H1 (cell line): ENCODE measurements around the gene SPATA13. TPM values are rescaled to one million over a fixed set of nuclear protein-coding genes. Genes with fewer than 3 reads are reported as not detected.

ENCODE experiments used
- CTCF ChIA-PET: fragments of 300-600 bp; sonication (Branson Sonifier 250); formaldehyde crosslinking; loops from one replicate; lab custom pipeline; 2021; ENCODE audit not compliant: partially characterized antibody; lab: Charles Lee
- POLR2A ChIA-PET: fragments of 300-600 bp; sonication (Branson Sonifier 250); formaldehyde crosslinking; loops from one replicate; lab custom pipeline; 2021; ENCODE audit warnings: inconsistent platforms; ENCODE audit not compliant: partially characterized antibody; lab: Charles Lee
- DNase-seq, 2 experiments: peaks; one replicate each; pipeline versions ENCODE4 v3.0.0 to v3.0.0-alpha.2; 2010 to 2022; ENCODE audit warnings: low spot score in 2 of 2, low read depth in 1 of 2, mixed read lengths in 1 of 2
- FAIRE-seq: peaks from 2 replicates; lab custom pipeline; 2011; peaks lifted over from hg19 to GRCh38; lab: Jason Lieb, UNC
- H2AFZ ChIP-seq: 2 replicates; pipeline ENCODE4 v1.8.1; 2012; ENCODE audit warnings: low read length, inconsistent platforms
- H2AK5ac ChIP-seq: 2 replicates; pipeline ENCODE4 v1.6.1; 2013; ENCODE audit warnings: low read depth, low read length
- H2BK120ac ChIP-seq: replicated peaks from 2 replicates; pipeline ENCODE3; 2013; ENCODE audit warnings: low read depth, low read length, inconsistent platforms
- H2BK12ac ChIP-seq: 2 replicates; pipeline ENCODE4 v1.6.1; 2013; ENCODE audit warnings: low read depth, low read length
- H2BK15ac ChIP-seq: 2 replicates; pipeline ENCODE4 v1.6.1; 2013; ENCODE audit warnings: low read length
- H2BK20ac ChIP-seq: 2 replicates; pipeline ENCODE4 v1.6.1; 2013; ENCODE audit warnings: low read length
- H2BK5ac ChIP-seq: 2 replicates; pipeline ENCODE4 v1.6.1; 2013; ENCODE audit warnings: low read depth, low read length
- H3K14ac ChIP-seq: 2 replicates; pipeline ENCODE4 v1.6.1; 2013; ENCODE audit warnings: inconsistent platforms; ENCODE audit not compliant: insufficient read length
- H3K18ac ChIP-seq: 2 replicates; pipeline ENCODE4 v1.6.1; 2013; ENCODE audit warnings: low read length; ENCODE audit errors: extremely low read depth
- H3K23ac ChIP-seq: 2 replicates; pipeline ENCODE4 v1.6.1; 2013; ENCODE audit warnings: inconsistent platforms; ENCODE audit not compliant: insufficient read length
- H3K23me2 ChIP-seq: 2 replicates; pipeline ENCODE4 v1.6.1; 2013; ENCODE audit warnings: low read depth, low read length
- H3K27ac ChIP-seq: 2 replicates; pipeline ENCODE4 v1.6.1; 2011; ENCODE audit warnings: low read depth, low read length, inconsistent platforms
- H3K27me3 ChIP-seq, 4 experiments: replicated peaks in 1 of 4; 1 replicate in 1 of 4; 2 replicates in 3 of 4; pipeline versions ENCODE4 v1.6.1 to v1.8.1; 2011 to 2013; ENCODE audit warnings: low read length in 3 of 4, mild to moderate bottlenecking in 3 of 4, inconsistent platforms in 2 of 4, mixed read lengths in 2 of 4, moderate library complexity in 1 of 4; ENCODE audit not compliant: control insufficient read depth in 3 of 4, insufficient read depth in 3 of 4; ENCODE audit errors: extremely low read depth in 1 of 4
- H3K36me3 ChIP-seq, 4 experiments: 2 replicates each; pipeline versions ENCODE4 v1.6.1 to v1.8.1; 2011 to 2013; ENCODE audit warnings: mild to moderate bottlenecking in 4 of 4, low read length in 3 of 4, moderate library complexity in 2 of 4, control low read depth in 1 of 4, inconsistent platforms in 1 of 4; ENCODE audit not compliant: insufficient read depth in 4 of 4, control insufficient read depth in 2 of 4
- H3K4ac ChIP-seq: replicated peaks from 2 replicates; pipeline ENCODE3; 2013; ENCODE audit warnings: low read length, low read depth, mixed read lengths, inconsistent platforms; ENCODE audit not compliant: insufficient read length
- H3K4me1 ChIP-seq, 4 experiments: replicated peaks in 1 of 4; 1 replicate in 1 of 4; 2 replicates in 3 of 4; pipeline versions ENCODE4 v1.6.1 to v1.8.1; 2011 to 2013; ENCODE audit warnings: low read length in 3 of 4, inconsistent platforms in 2 of 4, mixed read lengths in 1 of 4; ENCODE audit not compliant: insufficient read depth in 4 of 4, control insufficient read depth in 3 of 4
- H3K4me2 ChIP-seq, 2 experiments: 2 replicates each; pipeline versions ENCODE4 v1.6.1 to v1.8.1; 2011 to 2013; ENCODE audit warnings: low read depth in 2 of 2, low read length in 2 of 2, control low read depth in 1 of 2, inconsistent platforms in 1 of 2, mild to moderate bottlenecking in 1 of 2; ENCODE audit not compliant: insufficient read depth in 1 of 2
- H3K4me3 ChIP-seq, 4 experiments: fragments of 200-600, 300-600 bp in 1 of 4; sonication (generic), shearing (Covaris generic), sonication (Bioruptor Twin) in 1 of 4; 2 replicates each; pipeline versions ENCODE4 v1.5.1 to v1.8.1; 2011 to 2016; ENCODE audit warnings: low read length in 4 of 4, low read depth in 3 of 4, control low read depth in 2 of 4, inconsistent platforms in 2 of 4, mild to moderate bottlenecking in 2 of 4, mixed read lengths in 1 of 4, moderate library complexity in 1 of 4; ENCODE audit not compliant: insufficient read depth in 2 of 4; ENCODE audit errors: extremely low read depth in 1 of 4
- H3K56ac ChIP-seq: replicated peaks from 2 replicates; pipeline ENCODE3; 2013; ENCODE audit warnings: low read depth, mild to moderate bottlenecking, mixed read lengths, low read length, inconsistent platforms; ENCODE audit not compliant: insufficient read length
- H3K79me1 ChIP-seq: 2 replicates; pipeline ENCODE4 v1.6.1; 2013; ENCODE audit warnings: low read depth, low read length, control low read depth
- H3K79me2 ChIP-seq, 2 experiments: 2 replicates each; pipeline versions ENCODE4 v1.6.1 to v1.8.1; 2012 to 2013; ENCODE audit warnings: low read length in 2 of 2, mild to moderate bottlenecking in 2 of 2, inconsistent platforms in 1 of 2; ENCODE audit not compliant: insufficient read depth in 2 of 2, control insufficient read depth in 1 of 2
- H3K9ac ChIP-seq, 4 experiments: replicated peaks in 1 of 4; 1 replicate in 1 of 4; 2 replicates in 3 of 4; pipeline versions ENCODE4 v1.6.1 to v1.8.1; 2011 to 2013; ENCODE audit warnings: low read depth in 3 of 4, low read length in 3 of 4, control low read depth in 2 of 4, mild to moderate bottlenecking in 2 of 4, moderate library complexity in 2 of 4, inconsistent platforms in 1 of 4; ENCODE audit errors: extremely low read depth in 1 of 4
- H3K9me3 ChIP-seq, 2 experiments: 2 replicates each; pipeline versions ENCODE4 v1.6.1 to v1.8.1; 2012 to 2013; ENCODE audit warnings: mild to moderate bottlenecking in 2 of 2, moderate library complexity in 2 of 2, control low read depth in 1 of 2, inconsistent platforms in 1 of 2, low read depth in 1 of 2, low read length in 1 of 2, mixed read lengths in 1 of 2; ENCODE audit not compliant: insufficient read depth in 2 of 2
- H4K20me1 ChIP-seq, 2 experiments: replicated peaks in 1 of 2; 2 replicates each; pipeline versions ENCODE3 to v1.8.1; 2011 to 2013; ENCODE audit warnings: inconsistent platforms in 2 of 2, low read length in 2 of 2, mild to moderate bottlenecking in 1 of 2; ENCODE audit not compliant: insufficient read depth in 2 of 2, control insufficient read depth in 1 of 2
- H4K5ac ChIP-seq: 2 replicates; pipeline ENCODE4 v1.6.1; 2013; ENCODE audit warnings: low read length, low read depth, mixed read lengths, inconsistent platforms; ENCODE audit not compliant: insufficient read length
- H4K8ac ChIP-seq: 2 replicates; pipeline ENCODE4 v1.8.0; 2013; ENCODE audit warnings: mild to moderate bottlenecking, moderate library complexity, low read length, inconsistent platforms; ENCODE audit not compliant: insufficient read depth; ENCODE audit errors: extremely low read depth
- H4K91ac ChIP-seq: replicated peaks from 2 replicates; pipeline ENCODE3; 2013; ENCODE audit warnings: low read length, mixed read lengths, inconsistent platforms; ENCODE audit not compliant: insufficient read length
- GABPA ChIP-seq: IDR thresholded peaks from 2 replicates; pipeline ENCODE4 v1.6.1; 2011; ENCODE audit warnings: mild to moderate bottlenecking, low read length, moderate library complexity, borderline replicate concordance; ENCODE audit not compliant: insufficient read depth
- SAP30 ChIP-seq: fragments of 300-600 bp; sonication (generic); IDR thresholded peaks from 2 replicates; pipeline ENCODE4 v1.7.1; 2012; ENCODE audit warnings: low read length, moderate library complexity, mild to moderate bottlenecking, inconsistent platforms; ENCODE audit not compliant: insufficient read depth, insufficient replicate concordance
- SP4 ChIP-seq: IDR thresholded peaks from 2 replicates; pipeline ENCODE4 v1.6.1; 2012; ENCODE audit warnings: low read length, inconsistent platforms
- SRF ChIP-seq: IDR thresholded peaks from 2 replicates; pipeline ENCODE4 v1.6.1; 2011; ENCODE audit warnings: mild to moderate bottlenecking, low read depth, low read length, moderate library complexity
- SUZ12 ChIP-seq: fragments of 200-600 bp; sonication (generic); IDR thresholded peaks from 2 replicates; pipeline ENCODE4 v1.6.1; 2012; ENCODE audit warnings: mild to moderate bottlenecking, inconsistent platforms, low read length, moderate library complexity, mixed read lengths
- TAF1 ChIP-seq: IDR thresholded peaks from 2 replicates; pipeline ENCODE4 v1.6.1; 2011; ENCODE audit warnings: mild to moderate bottlenecking, low read depth, low read length
- WGBS, 2 experiments: shearing (Covaris generic) in 1 of 2; methylation state at CpG; one replicate each; pipeline versions ENCODE4 v1.1.6 to v1.1.7; 2013 to 2015; ENCODE audit warnings: low lambda C conversion rate in 2 of 2, mixed read lengths in 2 of 2, inconsistent platforms in 1 of 2, low coverage in 1 of 2, missing lambda C conversion rate in 1 of 2; ENCODE audit not compliant: insufficient replicate concordance in 2 of 2, insufficient coverage in 1 of 2, insufficient read length in 1 of 2; ENCODE audit errors: extremely low coverage in 1 of 2, missing lambda C conversion rate in 1 of 2; 5-methylcytosine and 5-hydroxymethylcytosine counted together
- polyA plus RNA-seq, 7 experiments: library from polyadenylated mRNA; depleted of rRNA in 3 of 7; stranded (reverse) in 5 of 7; unstranded in 2 of 7; fragments of >200 nt in 5 of 7; fragments of 200-250 nt in 2 of 7; gene quantifications; 1 replicate in 5 of 7; 2 replicates in 1 of 7; 4 replicates in 1 of 7; pipeline versions ENCODE4 v1.2.1 to v1.2.3, GENCODE V29; 2011 to 2013; ENCODE audit warnings: missing spikeins in 2 of 7, mixed read lengths in 2 of 7
- total RNA-seq: library from RNA; stranded (reverse); fragmentation: NEBNext Ultra II Directional; extraction: Animal tissue kit (Norgen Biotek cat#: 25700); gene quantifications from 2 replicates; pipeline ENCODE4 v1.2.1, GENCODE V29; 2021
- TF ChIP-seq, protein P1 (sequence below): IDR thresholded peaks from 2 replicates; pipeline ENCODE4 v1.6.1; 2012; ENCODE audit warnings: low read length, inconsistent platforms
- TF ChIP-seq, protein P2 (sequence below): IDR thresholded peaks from 2 replicates; pipeline ENCODE4 v1.6.1; 2011; ENCODE audit warnings: low read depth, mild to moderate bottlenecking, low read length; ENCODE audit not compliant: insufficient read depth

The SPATA13 gene
- total and polyA plus RNA-seq, 2 of the 8 experiments (the other 6 are each of a cell fraction or from before 2014, with no cell fraction given), result 12.6 to 30.9 TPM

DNA sequence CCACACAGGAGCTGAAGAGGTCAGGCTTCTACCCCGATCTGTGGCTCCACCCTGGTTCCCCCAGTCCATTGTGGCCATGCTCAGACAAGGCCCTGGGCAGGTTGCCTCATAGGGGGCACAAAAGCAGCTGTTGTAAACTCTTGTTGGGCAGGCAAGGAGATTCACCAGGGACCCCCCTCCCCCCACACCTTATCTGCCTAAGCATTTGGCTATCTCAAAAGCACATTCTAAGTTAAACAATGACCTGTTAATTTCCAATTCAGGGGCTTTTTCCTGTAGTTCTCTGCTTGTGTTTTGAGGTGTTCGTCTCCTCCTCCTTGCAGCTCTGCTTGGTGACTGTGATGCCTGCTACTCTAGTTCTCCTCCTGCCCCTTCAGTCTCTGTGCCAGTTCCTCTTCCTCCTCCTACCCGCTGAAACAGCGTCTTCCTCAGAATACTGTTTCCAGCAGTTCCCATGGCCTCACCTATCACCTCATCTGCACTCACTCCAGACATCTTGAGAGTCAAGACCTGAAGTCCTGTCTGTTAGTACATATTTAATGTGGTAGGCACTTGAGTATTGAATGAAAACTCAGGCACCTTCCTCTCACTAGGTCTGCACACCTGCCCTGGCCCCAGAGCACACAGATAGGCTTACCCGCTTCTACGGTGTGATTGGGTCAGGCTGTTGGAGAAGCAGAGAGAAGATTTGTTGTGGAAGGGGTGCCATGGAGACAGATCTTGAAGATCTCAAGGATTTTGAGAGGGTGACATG lies 31.7 kb downstream of the SPATA13 start:
- Histone ChIP-seq H3K4me2 (no peak overlapping the region), H3K18ac (no peak overlapping the region), H3K27ac (no peak overlapping the region; the same call in 1 of the 2 replicates), H2BK12ac (no peak overlapping the region), H3K36me3 (no peaks in the 10 kb centered on the region), H3K79me2 (peaks cover 0 to 22% of the 10 kb centered on the region in 2 experiments; a peak in 2 of 4 replicates), H2BK15ac (peak overlapping the region; percentile 40; the same call in 1 of the 2 replicates), H2BK5ac (0 out of 2 replicates have a peak overlapping the region, but pooled peaks have one; percentile 30), H3K23ac (no peak overlapping the region), H4K20me1 (no peaks in the 10 kb centered on the region), H2BK20ac (no peak overlapping the region), H3K79me1 (peaks cover 7% of the 10 kb centered on the region), H3K9ac (no peak overlapping the region), H2BK120ac (no peak overlapping the region), H2AFZ (no peak overlapping the region), H3K9me3 (peaks cover 0 to 2% of the 10 kb centered on the region in 2 experiments; a peak in 1 of 4 replicates), H3K14ac (no peak overlapping the region), H3K4ac (no peak overlapping the region), H4K91ac (no peak overlapping the region), H3K4me3 (no peak overlapping the region), H4K5ac (no peak overlapping the region), H2AK5ac (0 out of 2 replicates have a peak overlapping the region, but pooled peaks have one; percentile 70), H3K56ac (no peak overlapping the region), H3K23me2 (no peaks in the 10 kb centered on the region; the same call in 1 of the 2 replicates), H4K8ac (no peak overlapping the region), H3K4me1 (peaks cover 0 to 4% (median 1%) of the 10 kb centered on the region in 4 experiments; a peak in 3 of 7 replicates), H3K27me3 (no peaks in the 10 kb centered on the region)
- ChIA-PET POLR2A (no interaction called here), CTCF (interaction anchor here (1.1 kb wide), 1 partner anchor 73 kb away, joined by 3 read pairs; no protein-coding TSS in a partner anchor)
- FAIRE-seq, result no peak
- 94% methylated on average over 6 of the region's 6 CpGs; no CpG with 5 or more reads in 1 of the 2 experiments for WGBS, 2 experiments
- no peak for DNase-seq
- TF ChIP-seq GABPA, result no peak
- TF ChIP-seq, protein P1, sequence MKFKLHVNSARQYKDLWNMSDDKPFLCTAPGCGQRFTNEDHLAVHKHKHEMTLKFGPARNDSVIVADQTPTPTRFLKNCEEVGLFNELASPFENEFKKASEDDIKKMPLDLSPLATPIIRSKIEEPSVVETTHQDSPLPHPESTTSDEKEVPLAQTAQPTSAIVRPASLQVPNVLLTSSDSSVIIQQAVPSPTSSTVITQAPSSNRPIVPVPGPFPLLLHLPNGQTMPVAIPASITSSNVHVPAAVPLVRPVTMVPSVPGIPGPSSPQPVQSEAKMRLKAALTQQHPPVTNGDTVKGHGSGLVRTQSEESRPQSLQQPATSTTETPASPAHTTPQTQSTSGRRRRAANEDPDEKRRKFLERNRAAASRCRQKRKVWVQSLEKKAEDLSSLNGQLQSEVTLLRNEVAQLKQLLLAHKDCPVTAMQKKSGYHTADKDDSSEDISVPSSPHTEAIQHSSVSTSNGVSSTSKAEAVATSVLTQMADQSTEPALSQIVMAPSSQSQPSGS, result no peak
- no peak for TF ChIP-seq SAP30
- no peak for TF ChIP-seq TAF1
- no peak for TF ChIP-seq SRF
- TF ChIP-seq, protein P2, sequence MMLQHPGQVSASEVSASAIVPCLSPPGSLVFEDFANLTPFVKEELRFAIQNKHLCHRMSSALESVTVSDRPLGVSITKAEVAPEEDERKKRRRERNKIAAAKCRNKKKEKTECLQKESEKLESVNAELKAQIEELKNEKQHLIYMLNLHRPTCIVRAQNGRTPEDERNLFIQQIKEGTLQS, result no peak
- TF ChIP-seq SUZ12, result no peak
- no peak for TF ChIP-seq SP4
